Measurements from ENCODE around the gene INTS7. TPM values are rescaled to one million over a fixed set of nuclear protein-coding genes. Genes with fewer than 3 reads are reported as not detected.
"Not testable (repeated sequence)": the region's sequence is repeated elsewhere in the genome, so short reads cannot be mapped to it uniquely, and the experiment has no call there.

INTS7 gene
- total and polyA plus RNA-seq, 4 donors, result 3.9 to 14.4 (median 10.2) TPM

- 98% methylated on average over 11 of the region's 11 CpGs for WGBS
- H3K36me3 ChIP-seq (ENCODE audit: control insufficient read depth in 4 of 4, insufficient read depth in 3 of 4, low read depth in 1 of 4, low read length in 3 of 4), result peaks cover 0 to 6% (median 1%) of the 10 kb centered on the region in 4 donors
- H3K4me3 ChIP-seq (ENCODE audit: low read depth in 1 of 3, low read length in 3 of 3), result no peak overlapping the region
- no peaks in the 10 kb centered on the region for H3K9me3 ChIP-seq (ENCODE audit: control insufficient read depth in 4 of 4, low read length in 3 of 4)
- no peak overlapping the region for H3K27ac ChIP-seq (ENCODE audit: low read depth in 1 of 2, low read length in 2 of 2)
- no peaks in the 10 kb centered on the region for H3K27me3 ChIP-seq (ENCODE audit: control insufficient read depth in 4 of 4, insufficient read depth in 4 of 4, low read length in 3 of 4)
- no peak for DNase-seq (ENCODE audit: low spot score)
- TF ChIP-seq YY1 (IDR thresholded peaks at IDR 0.05), result no peak
- TF ChIP-seq HNF4G (IDR thresholded peaks at IDR 0.05), result no peak
- TF ChIP-seq HNF4A (conservative IDR thresholded peaks at IDR 0.05), result no peak
- TF ChIP-seq FOXA2 (IDR thresholded peaks at IDR 0.05), result no peak
- TF ChIP-seq EGR1 (IDR thresholded peaks at IDR 0.05; ENCODE audit: low read depth in 2 of 2), result no peak
- TF ChIP-seq ATF3 (IDR thresholded peaks at IDR 0.05), result no peak
- TF ChIP-seq GABPA (IDR thresholded peaks at IDR 0.05 in 1 of 2, conservative IDR thresholded peaks at IDR 0.05 in 1 of 2), result no peak
- no peak for TF ChIP-seq RXRA (IDR thresholded peaks at IDR 0.05)
- no peak for TF ChIP-seq RAD21 (IDR thresholded peaks at IDR 0.05)
- TF ChIP-seq JUND (IDR thresholded peaks at IDR 0.05), result no peak
- TF ChIP-seq SP1 (IDR thresholded peaks at IDR 0.05), result no peak
- no peak for TF ChIP-seq MAX (IDR thresholded peaks at IDR 0.05)
- no peak for TF ChIP-seq REST (IDR thresholded peaks at IDR 0.05)
- TF ChIP-seq TAF1 (conservative IDR thresholded peaks at IDR 0.05), result no peak
- TF ChIP-seq NR2F2 (IDR thresholded peaks at IDR 0.05), result no peak
- no peak for TF ChIP-seq FOXA1 (IDR thresholded peaks at IDR 0.05)
- H3K9ac ChIP-seq (ENCODE audit: low read depth in 1 of 2, low read length in 2 of 2), result no peak overlapping the region
- no peaks in the 10 kb centered on the region for H3K4me1 ChIP-seq (ENCODE audit: control insufficient read depth in 4 of 4, insufficient read depth in 4 of 4, low read length in 3 of 4)
Measured at GRCh38 chr1:211959680-211960079, 75.7 kb downstream of the INTS7 start.

GRCh38 chr1:211959221-211959620 is 76.1 kb downstream of the INTS7 start:
- TF ChIP-seq RAD21 (IDR thresholded peaks at IDR 0.05) (no peak), HNF4G (IDR thresholded peaks at IDR 0.05) (no peak)
- H3K27me3 ChIP-seq (ENCODE audit: control insufficient read depth in 4 of 4, insufficient read depth in 4 of 4, low read length in 3 of 4), result no peaks in the 10 kb centered on the region
- WGBS, result over 99% methylated on average over 8 of the region's 8 CpGs

GRCh38 chr1:211954028-211954427 is 81.3 kb downstream of the INTS7 start:
- H3K4me1 ChIP-seq (ENCODE audit: control insufficient read depth in 4 of 4, insufficient read depth in 4 of 4, low read length in 3 of 4); H3K9ac ChIP-seq (ENCODE audit: low read depth in 1 of 2, low read length in 2 of 2); H3K27ac ChIP-seq (ENCODE audit: low read depth in 1 of 2, low read length in 2 of 2); H3K9me3 ChIP-seq (ENCODE audit: control insufficient read depth in 4 of 4, low read length in 3 of 4); DNase-seq (ENCODE audit: low spot score); H3K27me3 ChIP-seq (ENCODE audit: control insufficient read depth in 4 of 4, insufficient read depth in 4 of 4, low read length in 3 of 4); H3K36me3 ChIP-seq (ENCODE audit: control insufficient read depth in 4 of 4, insufficient read depth in 3 of 4, low read depth in 1 of 4, low read length in 3 of 4); H3K4me3 ChIP-seq (ENCODE audit: low read depth in 1 of 3, low read length in 3 of 3): not testable (repeated sequence)
- no CpG with 5 or more reads among the region's 2 CpGs for WGBS

More at GRCh38 chr1:211959221-211959620, 76.1 kb downstream of the INTS7 start:
- peaks cover 0 to 6% (median 1%) of the 10 kb centered on the region in 4 donors for H3K36me3 ChIP-seq (ENCODE audit: control insufficient read depth in 4 of 4, insufficient read depth in 3 of 4, low read depth in 1 of 4, low read length in 3 of 4)
- no peaks in the 10 kb centered on the region for H3K9me3 ChIP-seq (ENCODE audit: control insufficient read depth in 4 of 4, low read length in 3 of 4)
- H3K4me1 ChIP-seq (ENCODE audit: control insufficient read depth in 4 of 4, insufficient read depth in 4 of 4, low read length in 3 of 4), result no peaks in the 10 kb centered on the region
- no peak overlapping the region for H3K27ac ChIP-seq (ENCODE audit: low read depth in 1 of 2, low read length in 2 of 2)
- no peak overlapping the region for H3K9ac ChIP-seq (ENCODE audit: low read depth in 1 of 2, low read length in 2 of 2)
- H3K4me3 ChIP-seq (ENCODE audit: low read depth in 1 of 3, low read length in 3 of 3), result no peak overlapping the region
- no peak for DNase-seq (ENCODE audit: low spot score)

- H3K4me3 ChIP-seq (ENCODE audit: low read depth in 1 of 3, low read length in 3 of 3); H3K9me3 ChIP-seq (ENCODE audit: control insufficient read depth in 4 of 4, low read length in 3 of 4); H3K4me1 ChIP-seq (ENCODE audit: control insufficient read depth in 4 of 4, insufficient read depth in 4 of 4, low read length in 3 of 4); H3K27ac ChIP-seq (ENCODE audit: low read depth in 1 of 2, low read length in 2 of 2); H3K9ac ChIP-seq (ENCODE audit: low read depth in 1 of 2, low read length in 2 of 2); H3K27me3 ChIP-seq (ENCODE audit: control insufficient read depth in 4 of 4, insufficient read depth in 4 of 4, low read length in 3 of 4); DNase-seq (ENCODE audit: low spot score); H3K36me3 ChIP-seq (ENCODE audit: control insufficient read depth in 4 of 4, insufficient read depth in 3 of 4, low read depth in 1 of 4, low read length in 3 of 4): not testable (repeated sequence)
- WGBS, result 100% methylated on average over 2 of the region's 4 CpGs
Measured at GRCh38 chr1:211953543-211953942, 81.8 kb downstream of the INTS7 start.
